Fibroblast of mammary gland (primary cell): ENCODE results near the gene SNX9.

Source experiments
- DNase-seq: peaks from one replicate; pipeline ENCODE4 v3.0.0-alpha.2; 2010; ENCODE audit warnings: low read depth
- H3K4me3 ChIP-seq: 2 replicates; pipeline ENCODE4 v1.5.1; 2011; ENCODE audit warnings: low read depth, mild to moderate bottlenecking, low read length, moderate library complexity; ENCODE audit not compliant: control insufficient read depth
- CTCF ChIP-seq: conservative IDR thresholded peaks from 2 replicates; pipeline ENCODE4 v1.5.1; 2011; ENCODE audit warnings: low read depth, low read length, inconsistent platforms; ENCODE audit not compliant: control insufficient read depth, insufficient read depth

The SNX9 gene

GRCh38 chr6:157921685-157922367, 98.8 kb downstream of the SNX9 start:
- no peak for TF ChIP-seq CTCF
- DNase-seq: peak; percentile 86
- H3K4me3 ChIP-seq: no peak overlapping the region

GRCh38 chr6:157925771-157926170, 102.7 kb downstream of the SNX9 start:
- DNase-seq: no peak
- no peak for TF ChIP-seq CTCF
- H3K4me3 ChIP-seq: no peak overlapping the region

GRCh38 chr6:157927011-157927410, 104.0 kb downstream of the SNX9 start:
- TF ChIP-seq CTCF: no peak
- DNase-seq: no peak
- H3K4me3 ChIP-seq: no peak overlapping the region

GRCh38 chr6:157928428-157928827, 105.4 kb downstream of the SNX9 start:
- no peak for DNase-seq
- no peak for TF ChIP-seq CTCF

GRCh38 chr6:157929076-157929475, 106.0 kb downstream of the SNX9 start:
- DNase-seq: no peak
- H3K4me3 ChIP-seq: no peak overlapping the region
- no peak for TF ChIP-seq CTCF

More at GRCh38 chr6:157928428-157928827, 105.4 kb downstream of the SNX9 start:
- H3K4me3 ChIP-seq: no peak overlapping the region

- no peak for TF ChIP-seq CTCF
- no peak overlapping the region for H3K4me3 ChIP-seq
- DNase-seq: no peak
Observed at GRCh38 chr6:157929765-157930319, 106.8 kb downstream of the SNX9 start.
